Fibroblast of pulmonary artery (primary cell): ENCODE data around the gene GPR15.

Experiments used
- DNase-seq: peaks from one replicate; pipeline ENCODE4 v3.0.0-alpha.2; 2010; ENCODE audit warnings: low read depth
- H3K4me3 ChIP-seq: replicated peaks from 2 replicates; pipeline ENCODE4 v1.5.1; 2011; ENCODE audit warnings: low read depth, mild to moderate bottlenecking, control low read depth, low read length, moderate library complexity
- CTCF ChIP-seq: IDR thresholded peaks from 2 replicates; pipeline ENCODE4 v1.5.1; 2011; ENCODE audit warnings: mild to moderate bottlenecking, control low read depth, low read length, inconsistent platforms; ENCODE audit errors: missing control alignments

GPR15 gene

GRCh38 chr3:98536456-98537017 lies 4.8 kb downstream of the GPR15 start:
- TF ChIP-seq CTCF = no peak
- H3K4me3 ChIP-seq = no peak overlapping the region
- no peak for DNase-seq

DNA sequence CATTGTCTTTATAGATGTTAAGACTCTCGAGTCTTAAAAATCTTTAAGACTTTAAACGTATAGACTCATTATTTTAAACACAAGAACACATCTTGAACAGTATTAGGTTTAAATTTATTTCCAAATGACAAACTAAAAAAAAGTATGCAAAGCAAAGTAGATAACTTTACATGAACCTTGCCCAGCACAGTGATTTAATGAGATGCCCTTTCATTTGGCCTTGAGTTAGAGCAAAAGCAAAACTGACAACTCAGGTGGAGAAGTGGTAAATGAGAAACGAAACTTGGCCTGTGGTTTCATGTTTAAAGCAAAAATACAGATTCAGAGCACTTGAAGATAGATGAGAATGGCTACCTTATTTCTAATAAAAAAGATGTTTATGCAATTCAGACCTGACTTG lies 8.6 kb downstream of the GPR15 start:
- TF ChIP-seq CTCF = no peak
- H3K4me3 ChIP-seq = no peak overlapping the region
- no peak for DNase-seq

DNA sequence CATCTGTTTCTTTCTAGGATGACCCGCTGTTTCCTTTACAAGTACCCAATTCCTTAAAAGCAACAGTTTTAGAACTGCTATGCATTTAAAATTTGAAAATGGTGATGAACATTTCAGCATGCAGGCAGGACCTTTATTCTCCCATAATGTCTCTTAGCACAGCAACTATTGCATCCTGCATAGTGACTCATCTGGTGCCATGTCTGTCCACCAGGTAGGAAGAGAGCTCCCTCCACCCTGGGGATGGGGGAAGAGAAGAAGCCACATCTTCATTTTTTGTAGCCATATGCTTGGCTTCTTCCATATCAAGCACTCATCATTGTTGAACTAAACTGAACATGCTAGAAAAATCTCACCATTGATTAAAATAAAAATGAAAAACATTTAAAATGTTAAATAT lies 9.9 kb downstream of the GPR15 start:
- H3K4me3 ChIP-seq = no peak overlapping the region
- no peak for DNase-seq
- no peak for TF ChIP-seq CTCF

DNA sequence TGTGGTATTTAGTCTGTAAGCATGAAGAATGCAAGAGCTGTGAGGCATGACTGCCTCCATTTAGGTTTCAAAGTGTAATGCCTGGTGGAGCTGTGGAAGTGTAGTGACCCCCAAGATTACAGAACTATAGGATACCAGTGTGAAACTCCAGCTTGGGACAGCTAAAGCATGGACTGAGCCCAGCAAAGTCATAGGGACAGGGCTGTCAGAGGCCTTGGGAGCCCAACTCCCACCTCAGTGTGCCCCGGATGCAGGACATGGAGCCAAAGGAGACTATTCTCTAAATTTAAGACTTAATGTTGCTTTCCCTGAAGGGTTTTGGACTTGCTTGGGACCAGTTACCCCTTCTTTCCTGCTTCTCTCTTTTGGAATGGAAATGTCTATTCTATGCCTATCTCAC lies 10.8 kb downstream of the GPR15 start:
- TF ChIP-seq CTCF = no peak
- DNase-seq = no peak
- H3K4me3 ChIP-seq = no peak overlapping the region

DNA sequence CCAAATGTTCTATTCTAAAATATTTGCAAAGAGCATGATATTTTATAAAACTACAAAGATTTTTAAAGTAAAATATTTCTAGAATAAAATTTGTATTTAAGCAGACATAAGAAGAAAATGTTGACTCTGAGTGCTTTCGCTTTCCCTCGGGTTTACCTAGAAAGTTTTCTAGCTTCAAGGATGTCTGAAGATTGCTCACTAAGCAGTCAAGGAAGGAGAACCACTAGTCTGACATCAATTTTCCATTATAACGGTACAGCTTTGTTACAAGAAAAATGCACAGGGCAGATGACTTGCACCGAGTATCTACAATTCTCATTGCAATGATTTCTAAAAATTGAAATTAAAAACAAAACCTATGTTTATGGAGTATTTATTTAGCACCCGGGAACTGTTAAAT lies 14.2 kb downstream of the GPR15 start:
- no peak for DNase-seq
- no peak overlapping the region for H3K4me3 ChIP-seq
- TF ChIP-seq CTCF = no peak

- no peak for DNase-seq
- H3K4me3 ChIP-seq = no peak overlapping the region
- no peak for TF ChIP-seq CTCF
Measured at GRCh38 chr3:98548544-98548943, 16.8 kb downstream of the GPR15 start.

DNA sequence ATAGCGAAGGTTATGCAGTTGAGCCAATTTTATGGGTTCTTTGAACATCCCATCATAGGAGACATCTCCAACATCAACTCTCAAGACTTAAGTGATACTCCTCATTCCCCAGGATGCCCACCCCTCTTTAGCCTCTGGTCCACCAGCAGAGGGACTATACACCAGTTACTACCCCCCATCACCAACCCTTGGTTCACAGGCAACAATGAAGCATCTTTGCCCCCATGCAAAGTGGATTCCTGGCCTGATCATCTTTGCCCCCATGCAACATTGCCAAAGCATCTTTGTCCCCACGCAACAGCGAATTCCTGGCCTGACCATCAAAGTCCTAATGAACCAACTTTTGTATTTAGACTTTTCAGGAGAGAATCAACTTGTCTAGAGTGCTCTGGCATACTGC lies 19.1 kb downstream of the GPR15 start:
- no peak overlapping the region for H3K4me3 ChIP-seq
- TF ChIP-seq CTCF = no peak
- DNase-seq = no peak
